ENCODE results near the gene ARHGAP8. TPM values are rescaled to one million over a fixed set of nuclear protein-coding genes. Genes with fewer than 3 reads are reported as not detected.
A peak's percentile ranks its signal among the peaks of the same experiment; 100 is the strongest.

Gene ARHGAP8
- total and polyA plus RNA-seq, 4 donors, result 0.69 to 8.5 (median 3.4) TPM

GRCh38 chr22:44730490-44731356 is 21.7 kb upstream of the ARHGAP8 start:
- H3K4me1 ChIP-seq (ENCODE audit: control insufficient read depth, insufficient read depth, low read length), result peaks cover 32% of the 10 kb centered on the region
- no peaks in the 10 kb centered on the region for H3K27me3 ChIP-seq (ENCODE audit: control insufficient read depth, insufficient read depth, low read length)
- H3K27ac ChIP-seq (ENCODE audit: low read depth, low read length), result no peak overlapping the region
- 93% methylated on average over 19 of the region's 19 CpGs for WGBS (ENCODE audit: insufficient coverage)
- H3K36me3 ChIP-seq (ENCODE audit: control insufficient read depth, insufficient read depth, low read length), result peaks cover 76% of the 10 kb centered on the region
- DNase-seq (ENCODE audit: low read depth in 4 of 6, low spot score in 6 of 6), result no peak
- no peaks in the 10 kb centered on the region for H3K9me3 ChIP-seq (ENCODE audit: control insufficient read depth, insufficient read depth, low read length)
- no peak overlapping the region for H3K4me3 ChIP-seq (ENCODE audit: low read depth, low read length)

GRCh38 chr22:44731357-44731970 is 20.9 kb upstream of the ARHGAP8 start:
- 82% methylated on average over 7 of the region's 7 CpGs for WGBS (ENCODE audit: insufficient coverage)
- H3K9me3 ChIP-seq (ENCODE audit: control insufficient read depth, insufficient read depth, low read length), result no peaks in the 10 kb centered on the region
- no peak for DNase-seq (ENCODE audit: low read depth in 4 of 6, low spot score in 6 of 6)
- H3K27me3 ChIP-seq (ENCODE audit: control insufficient read depth, insufficient read depth, low read length), result no peaks in the 10 kb centered on the region
- no peak overlapping the region for H3K4me3 ChIP-seq (ENCODE audit: low read depth, low read length)
- peaks cover 69% of the 10 kb centered on the region for H3K36me3 ChIP-seq (ENCODE audit: control insufficient read depth, insufficient read depth, low read length)
- peaks cover 37% of the 10 kb centered on the region for H3K4me1 ChIP-seq (ENCODE audit: control insufficient read depth, insufficient read depth, low read length)
- H3K27ac ChIP-seq (ENCODE audit: low read depth, low read length), result no peak overlapping the region

GRCh38 chr22:44732017-44732561 is 20.3 kb upstream of the ARHGAP8 start:
- peaks cover 37% of the 10 kb centered on the region for H3K4me1 ChIP-seq (ENCODE audit: control insufficient read depth, insufficient read depth, low read length)
- no peaks in the 10 kb centered on the region for H3K9me3 ChIP-seq (ENCODE audit: control insufficient read depth, insufficient read depth, low read length)
- DNase-seq (ENCODE audit: low read depth in 4 of 6, low spot score in 6 of 6), result no peak
- peaks cover 69% of the 10 kb centered on the region for H3K36me3 ChIP-seq (ENCODE audit: control insufficient read depth, insufficient read depth, low read length)
- no peak overlapping the region for H3K27ac ChIP-seq (ENCODE audit: low read depth, low read length)
- no peak overlapping the region for H3K4me3 ChIP-seq (ENCODE audit: low read depth, low read length)
- no peaks in the 10 kb centered on the region for H3K27me3 ChIP-seq (ENCODE audit: control insufficient read depth, insufficient read depth, low read length)
- 94% methylated on average over 17 of the region's 21 CpGs for WGBS (ENCODE audit: insufficient coverage)

- no peak overlapping the region for H3K27ac ChIP-seq (ENCODE audit: low read depth, low read length)
- 95% methylated on average over 25 of the region's 27 CpGs for whole genome bisulfite sequencing (ENCODE audit: insufficient coverage)
- H3K9me3 ChIP-seq (ENCODE audit: control insufficient read depth, insufficient read depth, low read length), result no peaks in the 10 kb centered on the region
- no peaks in the 10 kb centered on the region for H3K27me3 ChIP-seq (ENCODE audit: control insufficient read depth, insufficient read depth, low read length)
- peaks cover 37% of the 10 kb centered on the region for H3K4me1 ChIP-seq (ENCODE audit: control insufficient read depth, insufficient read depth, low read length)
- H3K36me3 ChIP-seq (ENCODE audit: control insufficient read depth, insufficient read depth, low read length), result peaks cover 65% of the 10 kb centered on the region
- no peak overlapping the region for H3K4me3 ChIP-seq (ENCODE audit: low read depth, low read length)
- DNase-seq (ENCODE audit: low read depth in 4 of 6, low spot score in 6 of 6), result no peak
Observed at GRCh38 chr22:44732661-44733060, 19.7 kb upstream of the ARHGAP8 start.

GRCh38 chr22:44733426-44734106 is 18.8 kb upstream of the ARHGAP8 start:
- Histone ChIP-seq H3K4me1 (ENCODE audit: control insufficient read depth, insufficient read depth, low read length) (peaks cover 34% of the 10 kb centered on the region), H3K9me3 (ENCODE audit: control insufficient read depth, insufficient read depth, low read length) (no peaks in the 10 kb centered on the region), H3K36me3 (ENCODE audit: control insufficient read depth, insufficient read depth, low read length) (peaks cover 57% of the 10 kb centered on the region), H3K4me3 (ENCODE audit: low read depth, low read length) (no peak overlapping the region), H3K27me3 (ENCODE audit: control insufficient read depth, insufficient read depth, low read length) (no peaks in the 10 kb centered on the region), H3K27ac (ENCODE audit: low read depth, low read length) (no peak overlapping the region)
- DNase-seq (ENCODE audit: low read depth in 4 of 6, low spot score in 6 of 6), result no peak
- 85% methylated on average over 10 of the region's 14 CpGs for WGBS (ENCODE audit: insufficient coverage)

GRCh38 chr22:44734278-44734677 is 18.1 kb upstream of the ARHGAP8 start:
- H3K27ac ChIP-seq (ENCODE audit: low read depth, low read length), result no peak overlapping the region
- peaks cover 27% of the 10 kb centered on the region for H3K4me1 ChIP-seq (ENCODE audit: control insufficient read depth, insufficient read depth, low read length)
- no peak overlapping the region for H3K4me3 ChIP-seq (ENCODE audit: low read depth, low read length)
- no peaks in the 10 kb centered on the region for H3K9me3 ChIP-seq (ENCODE audit: control insufficient read depth, insufficient read depth, low read length)
- no peaks in the 10 kb centered on the region for H3K27me3 ChIP-seq (ENCODE audit: control insufficient read depth, insufficient read depth, low read length)
- WGBS (ENCODE audit: insufficient coverage), result 65% methylated on average over 7 of the region's 8 CpGs
- peaks cover 50% of the 10 kb centered on the region for H3K36me3 ChIP-seq (ENCODE audit: control insufficient read depth, insufficient read depth, low read length)
- DNase-seq (ENCODE audit: low read depth in 4 of 6, low spot score in 6 of 6), result no peak

GRCh38 chr22:44734801-44735517 is 17.4 kb upstream of the ARHGAP8 start:
- Histone ChIP-seq H3K4me1 (ENCODE audit: control insufficient read depth, insufficient read depth, low read length) (peaks cover 21% of the 10 kb centered on the region), H3K4me3 (ENCODE audit: low read depth, low read length) (no peak overlapping the region), H3K36me3 (ENCODE audit: control insufficient read depth, insufficient read depth, low read length) (peaks cover 43% of the 10 kb centered on the region), H3K9me3 (ENCODE audit: control insufficient read depth, insufficient read depth, low read length) (no peaks in the 10 kb centered on the region), H3K27me3 (ENCODE audit: control insufficient read depth, insufficient read depth, low read length) (no peaks in the 10 kb centered on the region), H3K27ac (ENCODE audit: low read depth, low read length) (no peak overlapping the region)
- WGBS (ENCODE audit: insufficient coverage), result 87% methylated on average over 22 of the region's 23 CpGs
- no peak for DNase-seq (ENCODE audit: low read depth in 4 of 6, low spot score in 6 of 6)

- Histone ChIP-seq H3K4me3 (ENCODE audit: low read depth, low read length) (no peak overlapping the region), H3K9me3 (ENCODE audit: control insufficient read depth, insufficient read depth, low read length) (no peaks in the 10 kb centered on the region), H3K36me3 (ENCODE audit: control insufficient read depth, insufficient read depth, low read length) (peaks cover 35% of the 10 kb centered on the region), H3K4me1 (ENCODE audit: control insufficient read depth, insufficient read depth, low read length) (peaks cover 12% of the 10 kb centered on the region), H3K27me3 (ENCODE audit: control insufficient read depth, insufficient read depth, low read length) (no peaks in the 10 kb centered on the region), H3K27ac (ENCODE audit: low read depth, low read length) (no peak overlapping the region)
- WGBS (ENCODE audit: insufficient coverage), result 39% methylated on average over 27 of the region's 28 CpGs
- DNase-seq (ENCODE audit: low read depth in 4 of 6, low spot score in 6 of 6), result peak in 2 of 6 donors; percentile 60 to 80
Observed at GRCh38 chr22:44735518-44736428, 16.6 kb upstream of the ARHGAP8 start.
